ENCODE results near the gene CD14. TPM values are rescaled to one million over a fixed set of nuclear protein-coding genes. Genes with fewer than 3 reads are reported as not detected.

Gene CD14
- total RNA-seq, 4 donors from 2014 or later, result 12.2 to 22.9 (median 16.1) TPM

GRCh38 chr5:140632366-140633020, 482 bp downstream of the CD14 start:
- no peaks in the 10 kb centered on the region for H3K36me3 ChIP-seq
- H3K9me3 ChIP-seq, result no peaks in the 10 kb centered on the region
- peaks cover 8 to 13% of the 10 kb centered on the region in 2 donors for H3K4me1 ChIP-seq
- H3K27me3 ChIP-seq, result no peaks in the 10 kb centered on the region
- ATAC-seq (peak; percentile 75 to 76), DNase-seq (peak; percentile 24 to 66)
- in situ Hi-C loops (cut with MboI; ENCODE audit: low sequenced_read_pairs in 4 of 4), result loop anchor here in 3 of 4 donors (5.0 to 10.0 kb wide), 3 partner anchors 48 to 58 kb away; no protein-coding TSS in a partner anchor
- intact Hi-C loops (cut with DNase I; ENCODE audit: low total_unique reads), result no loop called here
- H3K4me3 ChIP-seq, result peak overlapping the region; percentile 55 to 67 (median 60)
- peak overlapping the region; percentile 70 to 78 (median 75) for H3K27ac ChIP-seq
- TF ChIP-seq POLR2A (IDR thresholded peaks at IDR 0.05) (peak; percentile 15 to 47), CTCF (IDR thresholded peaks at IDR 0.05 in 4 of 5, conservative IDR thresholded peaks at IDR 0.05 in 1 of 5) (no peak)

GRCh38 chr5:140631831-140632365, 1.1 kb downstream of the CD14 start:
- in situ Hi-C loops (cut with MboI; ENCODE audit: low sequenced_read_pairs in 4 of 4), result loop anchor here in 3 of 4 donors (5.0 to 10.0 kb wide), 3 partner anchors 47 to 57 kb away; no protein-coding TSS in a partner anchor
- ATAC-seq, result peak; percentile 55 to 63

GRCh38 chr5:140631036-140631417, 1.9 kb downstream of the CD14 start:
- DNase-seq (no peak), ATAC-seq (no peak)
- H3K9me3 ChIP-seq, result no peaks in the 10 kb centered on the region
- TF ChIP-seq CTCF (IDR thresholded peaks at IDR 0.05 in 4 of 5, conservative IDR thresholded peaks at IDR 0.05 in 1 of 5) (no peak), POLR2A (IDR thresholded peaks at IDR 0.05) (no peak)
- H3K27ac ChIP-seq, result peak overlapping the region in 1 of 4 donors; percentile 12
- H3K27me3 ChIP-seq, result no peaks in the 10 kb centered on the region
- peak overlapping the region in 1 of 4 donors; percentile 58 for H3K4me3 ChIP-seq
- H3K4me1 ChIP-seq, result peaks cover 8 to 13% of the 10 kb centered on the region in 2 donors
- intact Hi-C loops (cut with DNase I; ENCODE audit: low total_unique reads) (no loop called here), in situ Hi-C loops (cut with MboI; ENCODE audit: low sequenced_read_pairs in 4 of 4) (loop anchor here in 3 of 4 donors (5.0 to 10.0 kb wide), 3 partner anchors 46 to 56 kb away; no protein-coding TSS in a partner anchor)
- no peaks in the 10 kb centered on the region for H3K36me3 ChIP-seq

More at GRCh38 chr5:140631831-140632365, 1.1 kb downstream of the CD14 start:
- no peaks in the 10 kb centered on the region for H3K36me3 ChIP-seq
- no peaks in the 10 kb centered on the region for H3K27me3 ChIP-seq
- H3K4me3 ChIP-seq, result peak overlapping the region; percentile 55 to 67 (median 60)
- DNase-seq, result no peak
- intact Hi-C loops (cut with DNase I; ENCODE audit: low total_unique reads), result no loop called here
- no peaks in the 10 kb centered on the region for H3K9me3 ChIP-seq
- TF ChIP-seq POLR2A (IDR thresholded peaks at IDR 0.05) (no peak), CTCF (IDR thresholded peaks at IDR 0.05 in 4 of 5, conservative IDR thresholded peaks at IDR 0.05 in 1 of 5) (no peak)
- H3K4me1 ChIP-seq, result peaks cover 8 to 13% of the 10 kb centered on the region in 2 donors
- H3K27ac ChIP-seq, result peak overlapping the region; percentile 70 to 78 (median 75)

- in situ Hi-C loops (cut with MboI; ENCODE audit: low sequenced_read_pairs in 4 of 4), result loop anchor here in 3 of 4 donors (5.0 to 10.0 kb wide), 3 partner anchors 46 to 56 kb away; no protein-coding TSS in a partner anchor
- no peak for ATAC-seq
- H3K9me3 ChIP-seq, result no peaks in the 10 kb centered on the region
- no peaks in the 10 kb centered on the region for H3K36me3 ChIP-seq
- no peak for DNase-seq
- H3K27me3 ChIP-seq, result no peaks in the 10 kb centered on the region
- H3K4me1 ChIP-seq, result peaks cover 8 to 13% of the 10 kb centered on the region in 2 donors
- TF ChIP-seq CTCF (IDR thresholded peaks at IDR 0.05 in 4 of 5, conservative IDR thresholded peaks at IDR 0.05 in 1 of 5) (no peak), POLR2A (IDR thresholded peaks at IDR 0.05) (no peak)
- intact Hi-C loops (cut with DNase I; ENCODE audit: low total_unique reads), result no loop called here
- H3K4me3 ChIP-seq, result peak overlapping the region in 1 of 4 donors; percentile 58
- no peak overlapping the region for H3K27ac ChIP-seq
Observed at GRCh38 chr5:140630292-140631035, 2.5 kb downstream of the CD14 start.
